Measurements from ENCODE around the gene AP1G1.
"Not testable (repeated sequence)": the region's sequence is repeated elsewhere in the genome, so short reads cannot be mapped to it uniquely, and the experiment has no call there.

AP1G1 gene

GRCh38 chr16:71811261-71811803, 2.7 kb upstream of the AP1G1 start:
- no peak for DNase-seq (ENCODE audit: extremely low spot score)
- CTCF ChIA-PET, result interaction anchor here (1.1 kb wide), 1 partner anchor 72 kb away, joined by 3 read pairs; no protein-coding TSS in a partner anchor
- TF ChIP-seq, protein P1, sequence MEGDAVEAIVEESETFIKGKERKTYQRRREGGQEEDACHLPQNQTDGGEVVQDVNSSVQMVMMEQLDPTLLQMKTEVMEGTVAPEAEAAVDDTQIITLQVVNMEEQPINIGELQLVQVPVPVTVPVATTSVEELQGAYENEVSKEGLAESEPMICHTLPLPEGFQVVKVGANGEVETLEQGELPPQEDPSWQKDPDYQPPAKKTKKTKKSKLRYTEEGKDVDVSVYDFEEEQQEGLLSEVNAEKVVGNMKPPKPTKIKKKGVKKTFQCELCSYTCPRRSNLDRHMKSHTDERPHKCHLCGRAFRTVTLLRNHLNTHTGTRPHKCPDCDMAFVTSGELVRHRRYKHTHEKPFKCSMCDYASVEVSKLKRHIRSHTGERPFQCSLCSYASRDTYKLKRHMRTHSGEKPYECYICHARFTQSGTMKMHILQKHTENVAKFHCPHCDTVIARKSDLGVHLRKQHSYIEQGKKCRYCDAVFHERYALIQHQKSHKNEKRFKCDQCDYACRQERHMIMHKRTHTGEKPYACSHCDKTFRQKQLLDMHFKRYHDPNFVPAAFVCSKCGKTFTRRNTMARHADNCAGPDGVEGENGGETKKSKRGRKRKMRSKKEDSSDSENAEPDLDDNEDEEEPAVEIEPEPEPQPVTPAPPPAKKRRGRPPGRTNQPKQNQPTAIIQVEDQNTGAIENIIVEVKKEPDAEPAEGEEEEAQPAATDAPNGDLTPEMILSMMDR (IDR thresholded peaks at IDR 0.05; ENCODE audit: control extremely low read depth, extremely low read depth, low read depth, missing control alignments), result no peak
- POLR2A ChIA-PET, result interaction anchor here (0.7 kb wide), 1 partner anchor 41 kb away, joined by 3 read pairs; no protein-coding TSS in a partner anchor

DNA sequence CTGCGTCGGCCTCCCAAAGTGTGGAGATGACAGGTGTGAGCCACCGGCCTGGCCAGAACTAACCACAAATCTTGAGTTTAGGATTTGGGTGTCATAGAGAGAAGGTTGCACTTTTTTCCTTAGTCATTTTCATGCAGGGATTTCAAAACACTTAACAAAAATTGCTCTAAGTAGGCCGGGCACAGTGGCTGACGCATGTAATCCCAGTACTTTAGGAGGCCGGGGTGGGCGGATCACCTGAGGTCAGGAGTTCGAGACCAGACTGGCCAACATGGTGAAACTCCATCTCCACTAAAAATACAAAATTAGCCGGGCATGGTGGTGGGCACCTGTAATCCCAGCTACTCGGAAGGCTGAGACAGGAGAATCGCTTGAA, 1.5 kb upstream of the AP1G1 start:
- DNase-seq (ENCODE audit: extremely low spot score); CTCF ChIA-PET: not testable (repeated sequence)
- POLR2A ChIA-PET, result interaction anchor here (0.7 kb wide), 1 partner anchor 17 kb away, joined by 3 read pairs; no protein-coding TSS in a partner anchor

- DNase-seq (ENCODE audit: extremely low spot score), result peak; percentile 59
- TF ChIP-seq, protein P1 (IDR thresholded peaks at IDR 0.05; ENCODE audit: control extremely low read depth, extremely low read depth, low read depth, missing control alignments), result no peak
- ChIA-PET CTCF (interaction anchor here (1.2 to 2.3 kb wide), 4 partner anchors 19 to 75 kb away, joined by 3 to 12 read pairs (median 4); partner anchors contain the start of gene ZNF821), POLR2A (interaction anchor here (0.6 to 2.0 kb wide), 8 partner anchors 10 to 111 kb away, joined by 3 to 7 read pairs (median 3); partner anchors contain the start of gene ATXN1L)
These were observed 585 bp downstream of the AP1G1 start for GRCh38 chr16:71807905-71808592.

DNA sequence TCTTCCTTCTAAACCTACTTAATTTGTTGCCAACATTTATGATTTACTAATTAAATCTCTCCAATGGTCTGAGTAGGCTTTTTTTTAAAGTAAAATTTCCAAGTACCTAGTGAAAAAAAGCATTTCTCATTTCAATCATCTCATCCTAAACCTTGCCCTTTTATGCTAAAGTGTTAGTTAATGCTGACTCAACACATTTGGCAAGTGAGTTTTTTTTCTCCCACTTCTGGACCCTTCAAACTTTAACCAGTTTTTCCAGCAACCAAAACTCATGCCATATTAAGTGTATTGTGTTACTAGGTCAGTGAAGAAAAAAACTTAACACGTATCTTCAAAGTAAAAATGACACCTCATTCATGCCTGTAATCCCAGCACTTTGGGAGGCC, 5.3 kb downstream of the AP1G1 start:
- POLR2A ChIA-PET, result no interaction called here
- TF ChIP-seq, protein P1 (IDR thresholded peaks at IDR 0.05; ENCODE audit: control extremely low read depth, extremely low read depth, low read depth, missing control alignments), result no peak
- DNase-seq (ENCODE audit: extremely low spot score), result no peak
- CTCF ChIA-PET, result no interaction called here

DNA sequence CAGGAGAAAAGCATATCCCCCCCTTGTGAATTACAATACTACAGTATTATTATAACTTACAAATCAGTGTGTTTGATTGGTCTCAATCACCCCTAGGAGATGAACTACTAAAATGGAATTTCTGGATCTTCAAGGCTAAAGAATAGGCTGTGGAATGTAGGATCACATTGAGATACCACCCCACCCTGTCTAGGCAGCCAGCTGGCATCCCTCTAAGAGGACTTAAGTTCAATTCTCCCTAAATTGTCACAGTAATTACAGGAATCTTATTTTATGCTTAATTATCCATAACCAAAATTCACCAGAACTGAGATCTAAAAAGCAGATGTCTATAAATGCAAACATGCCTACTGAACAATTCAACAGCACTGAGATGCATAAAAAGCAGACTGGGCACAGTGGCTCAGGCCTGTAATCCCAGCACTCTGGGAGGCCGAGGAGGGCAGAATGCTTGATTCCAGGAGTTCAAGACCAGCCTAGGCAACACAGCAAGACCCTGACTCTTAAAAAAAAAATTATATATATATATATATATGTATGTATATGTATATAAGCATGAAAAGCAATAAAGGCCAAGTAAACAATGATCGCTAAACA, 12.0 kb downstream of the AP1G1 start:
- CTCF ChIA-PET, result interaction anchor here (1.9 kb wide), 1 partner anchor 86 kb away, joined by 8 read pairs; no protein-coding TSS in a partner anchor
- TF ChIP-seq, protein P1 (IDR thresholded peaks at IDR 0.05; ENCODE audit: control extremely low read depth, extremely low read depth, low read depth, missing control alignments), result no peak
- POLR2A ChIA-PET, result no interaction called here
- DNase-seq (ENCODE audit: extremely low spot score), result no peak

GRCh38 chr16:71794943-71795342, 13.7 kb downstream of the AP1G1 start:
- DNase-seq (ENCODE audit: extremely low spot score), result no peak
- POLR2A ChIA-PET, result interaction anchor here (0.6 to 1.7 kb wide), 3 partner anchors 8 to 58 kb away, joined by 3 to 7 read pairs (median 3); partner anchors contain the start of gene AP1G1
- CTCF ChIA-PET, result interaction anchor here (1.0 to 1.9 kb wide), 4 partner anchors 12 to 87 kb away, joined by 3 to 8 read pairs (median 4); no protein-coding TSS in a partner anchor
- TF ChIP-seq, protein P1 (IDR thresholded peaks at IDR 0.05; ENCODE audit: control extremely low read depth, extremely low read depth, low read depth, missing control alignments), result no peak

All from GM10248 (cell line).